ENCODE measurements around the gene LCMT1.
"Not testable (repeated sequence)": the region's sequence is repeated elsewhere in the genome, so short reads cannot be mapped to it uniquely, and the experiment has no call there.

Gene LCMT1

GRCh38 chr16:25151996-25152395 lies 40.5 kb downstream of the LCMT1 start:
- no peak for DNase-seq

GRCh38 chr16:25155553-25156460 lies 44.3 kb downstream of the LCMT1 start:
- peak; percentile 24 for DNase-seq

DNA sequence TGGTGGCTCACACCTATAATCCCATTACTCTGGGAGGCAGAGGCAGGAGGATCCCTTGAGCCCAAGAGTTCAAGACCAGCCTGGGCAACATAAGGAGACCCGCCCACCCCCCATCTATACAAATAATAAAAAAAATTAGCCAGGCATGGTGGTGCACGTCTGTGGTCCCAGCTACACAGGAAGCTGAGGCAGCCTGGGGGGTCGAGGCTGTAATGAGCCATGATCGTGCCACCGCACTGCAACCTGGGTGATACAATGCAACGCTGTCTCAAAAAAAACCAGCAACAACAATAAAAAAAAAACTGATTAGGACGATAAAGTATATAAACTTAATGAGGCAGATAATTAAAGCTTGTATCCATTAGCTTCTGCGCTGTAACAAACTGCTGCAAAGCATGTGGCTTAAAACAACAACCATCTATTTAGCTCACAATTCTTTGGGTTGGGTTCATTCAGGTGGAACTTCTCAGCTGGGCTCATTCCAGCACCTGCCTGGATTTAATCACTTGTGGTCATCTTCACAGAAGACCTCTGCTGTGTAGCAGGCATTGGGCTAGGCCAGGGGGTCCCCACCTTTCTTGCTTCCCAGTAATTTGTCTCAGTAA lies 45.8 kb downstream of the LCMT1 start:
- DNase-seq, result no peak

GRCh38 chr16:25158401-25158800 lies 46.9 kb downstream of the LCMT1 start:
- no peak for DNase-seq

GRCh38 chr16:25161753-25162367 lies 50.3 kb downstream of the LCMT1 start:
- no peak for DNase-seq

DNA sequence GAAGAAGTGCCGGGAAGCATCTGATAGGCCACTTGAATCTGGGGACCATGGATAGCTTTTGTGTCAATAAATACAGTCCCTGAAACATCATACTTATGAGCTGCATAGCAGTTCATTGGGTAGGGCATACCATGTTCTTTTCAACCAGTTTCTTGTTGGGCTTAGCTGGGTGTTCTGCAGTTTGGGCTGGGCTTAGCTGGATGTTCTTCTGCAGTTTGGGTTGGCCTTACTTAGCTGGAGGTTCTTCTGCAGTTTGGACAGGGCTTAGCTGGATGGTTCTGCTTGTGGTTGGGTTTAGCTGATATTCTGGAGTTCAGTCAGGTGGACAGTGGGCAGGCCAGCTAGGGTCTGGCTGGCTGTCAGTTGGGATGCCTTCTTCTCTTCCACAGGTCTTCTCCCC lies 52.1 kb downstream of the LCMT1 start:
- no peak for DNase-seq

GRCh38 chr16:25165284-25165683 lies 53.7 kb downstream of the LCMT1 start:
- no peak for DNase-seq

DNA sequence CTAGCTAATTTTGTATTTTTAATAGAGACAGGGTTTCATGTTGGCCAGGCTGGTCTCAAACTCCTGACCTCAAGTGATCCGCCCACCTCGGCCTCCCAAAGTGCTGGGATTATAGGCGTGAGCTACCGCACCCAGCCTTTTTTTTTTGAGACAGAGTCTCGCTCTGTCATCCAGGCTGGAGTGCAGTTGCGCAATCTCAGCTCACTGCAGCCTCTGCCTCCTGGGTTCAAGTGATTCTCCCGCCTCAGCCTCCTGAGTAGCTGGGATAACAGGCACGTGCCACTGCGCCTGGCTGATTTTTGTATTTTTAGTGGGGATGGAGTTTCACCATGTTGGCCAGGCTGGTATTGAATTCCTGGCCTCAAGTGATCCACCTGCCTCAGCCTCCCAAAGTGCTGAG lies 56.4 kb downstream of the LCMT1 start:
- not testable (repeated sequence) for DNase-seq

GRCh38 chr16:25171390-25171789 lies 59.8 kb downstream of the LCMT1 start:
- no peak for DNase-seq

DNA sequence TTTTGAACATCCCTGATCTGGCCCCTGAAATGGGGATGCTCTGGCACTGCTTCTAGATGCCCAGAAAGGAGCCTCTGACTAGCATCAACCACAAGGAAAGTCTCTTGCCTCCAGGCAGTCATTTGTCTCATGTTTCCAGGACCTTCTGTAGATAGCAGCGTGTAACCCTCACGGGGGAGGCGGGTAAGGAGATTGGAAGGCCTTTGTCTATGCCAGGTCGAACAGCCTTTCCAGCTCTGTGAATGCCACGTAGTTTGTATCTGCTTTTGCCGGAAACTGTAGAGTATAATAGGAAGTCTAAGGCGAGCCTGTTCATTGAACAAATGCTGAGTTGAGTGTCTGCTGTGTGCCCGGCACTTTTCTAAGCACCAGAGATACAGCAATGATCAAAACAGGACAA lies 61.3 kb downstream of the LCMT1 start:
- DNase-seq, result no peak

- DNase-seq, result no peak
These were observed 62.7 kb downstream of the LCMT1 start for GRCh38 chr16:25174285-25174684.

DNA sequence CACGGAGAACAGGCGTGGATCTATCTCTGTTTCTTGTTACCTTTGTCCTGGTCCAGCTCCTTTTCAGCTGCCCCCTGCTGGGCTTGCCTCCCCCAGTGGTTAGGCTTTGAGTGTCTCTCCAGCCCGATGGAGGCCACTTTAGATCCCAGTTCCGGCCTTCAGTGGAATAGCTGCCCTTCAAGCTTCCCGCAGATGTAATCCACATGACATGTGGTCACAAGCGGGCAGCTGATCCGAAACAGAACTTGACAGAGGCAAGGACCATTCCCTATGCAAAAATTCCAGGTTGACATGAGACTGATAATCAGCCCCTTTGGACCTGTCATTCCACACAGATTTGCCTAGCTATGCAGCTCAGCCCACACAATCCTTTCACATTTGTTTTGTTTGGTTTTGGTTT lies 64.6 kb downstream of the LCMT1 start:
- no peak for DNase-seq

DNA sequence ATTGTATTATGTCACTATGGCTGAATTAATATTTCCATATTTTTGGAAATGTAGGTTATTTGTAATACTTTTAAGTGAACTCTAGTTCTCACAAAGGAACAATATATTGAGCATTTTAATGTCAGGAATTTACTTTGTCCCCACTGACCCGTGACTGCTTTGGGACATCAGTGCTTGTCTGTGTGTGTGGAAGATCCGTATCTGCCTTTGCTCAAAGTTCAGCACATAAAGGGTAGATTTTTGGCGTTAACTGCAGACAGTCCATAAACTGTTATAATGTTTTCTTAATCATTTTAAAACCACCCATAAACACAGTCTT lies 65.9 kb downstream of the LCMT1 start:
- no peak for DNase-seq

- DNase-seq, result no peak
These were observed 66.5 kb downstream of the LCMT1 start for GRCh38 chr16:25177831-25178688.

- not testable (repeated sequence) for DNase-seq
These were observed 69.7 kb downstream of the LCMT1 start for GRCh38 chr16:25181236-25181635.

GRCh38 chr16:25184771-25185170 lies 73.2 kb downstream of the LCMT1 start:
- DNase-seq, result no peak

DNA sequence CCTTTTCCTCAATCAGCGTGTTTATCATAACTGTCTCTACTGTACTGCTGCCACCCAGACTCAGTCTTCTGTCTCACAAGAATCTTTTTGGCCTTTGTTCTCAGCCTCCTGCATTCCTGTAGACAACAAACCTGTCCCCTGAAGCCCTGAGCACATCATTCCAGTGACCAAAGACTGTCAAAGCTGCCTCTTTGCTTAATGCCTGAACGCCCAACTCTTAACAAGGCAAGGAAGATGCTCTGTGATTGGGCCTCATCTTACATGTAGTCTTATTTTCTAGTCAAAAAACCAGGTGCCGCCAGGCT lies 75.9 kb downstream of the LCMT1 start:
- DNase-seq, result no peak

DNA sequence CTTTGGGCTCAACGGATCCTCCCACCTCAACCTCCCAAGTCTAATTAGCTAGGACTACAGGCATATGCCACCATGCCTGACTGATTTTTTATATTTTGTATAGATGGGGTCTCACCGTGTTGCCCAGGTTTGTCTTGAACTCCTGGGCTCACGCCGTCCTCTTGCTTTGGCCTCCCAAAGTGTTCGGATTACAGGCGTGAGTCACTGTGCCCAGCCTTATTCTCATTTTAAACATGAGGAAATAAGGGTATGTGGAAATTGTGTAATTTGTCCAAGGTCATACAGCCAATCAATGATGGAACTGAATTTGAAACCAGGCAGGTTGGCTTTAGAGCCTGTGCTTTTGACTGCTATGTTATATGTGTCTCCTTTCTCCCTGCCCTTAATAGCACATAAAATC lies 77.8 kb downstream of the LCMT1 start:
- no peak for DNase-seq

GRCh38 chr16:25192096-25192495 lies 80.6 kb downstream of the LCMT1 start:
- DNase-seq, result no peak

- no peak for DNase-seq
These were observed 82.8 kb downstream of the LCMT1 start for GRCh38 chr16:25194273-25194878.

GRCh38 chr16:25198021-25198420 lies 86.5 kb downstream of the LCMT1 start:
- DNase-seq, result no peak

DNA sequence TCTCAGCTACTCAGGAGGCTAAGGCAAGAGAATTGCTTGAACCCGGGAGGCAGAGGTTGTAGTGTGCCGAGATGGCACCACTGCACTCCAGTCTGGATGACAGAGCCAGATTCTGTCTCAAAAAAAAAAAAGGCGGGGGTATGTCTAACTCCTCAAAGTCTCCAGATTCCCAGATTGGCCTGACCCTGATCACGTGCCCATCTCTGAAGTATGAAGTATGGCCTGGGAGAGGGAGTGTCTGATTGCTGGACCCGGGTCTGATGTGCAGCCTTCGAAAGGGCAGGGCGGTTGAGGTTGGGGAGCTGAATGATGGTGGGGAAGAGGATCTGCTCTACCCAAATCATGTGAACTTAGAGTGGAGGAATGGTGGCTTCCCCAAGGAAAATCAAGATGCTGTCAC lies 87.9 kb downstream of the LCMT1 start:
- DNase-seq, result no peak

DNA sequence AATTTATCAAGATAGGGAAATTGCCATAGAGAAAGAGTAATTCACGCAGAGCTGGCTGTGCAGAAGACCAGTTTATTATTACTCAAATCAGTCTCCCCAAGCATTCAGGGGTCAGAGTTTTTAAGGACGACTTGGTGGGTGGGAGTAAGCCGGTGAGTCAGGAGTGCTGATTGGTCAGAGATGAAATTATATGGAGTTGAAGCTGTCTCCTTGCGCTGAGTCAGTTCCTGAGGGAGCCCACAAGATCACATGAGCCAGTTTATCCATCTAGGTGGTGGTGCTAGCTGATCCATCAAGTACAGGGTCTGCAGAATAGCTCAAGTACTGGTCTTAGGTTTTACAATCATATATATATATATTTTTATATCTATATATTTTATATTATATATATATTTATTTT lies 99.2 kb downstream of the LCMT1 start:
- no peak for DNase-seq

Data from activated naive CD4-positive, alpha-beta T cell treated with anti-CD3 and anti-CD28 coated beads, Interleukin-2, amount 50 U/mL, for 16 hours (primary cell).